ENCODE results near the gene PTPRN2.

The PTPRN2 gene

GRCh38 chr7:157752832-157753291 is 834.8 kb downstream of the PTPRN2 start:
- ChIA-PET POLR2A (no interaction called here), CTCF (no interaction called here)
- DNase-seq (ENCODE audit: low read depth, low spot score) = no peak
- H3K4me3 ChIP-seq (ENCODE audit: low read depth, low read length) = no peak overlapping the region
- TF ChIP-seq CTCF (IDR thresholded peaks at IDR 0.05; ENCODE audit: insufficient read depth, low read length, missing control alignments) = no peak

- TF ChIP-seq CTCF (IDR thresholded peaks at IDR 0.05; ENCODE audit: insufficient read depth, low read length, missing control alignments) = no peak
- no peak for DNase-seq (ENCODE audit: low read depth, low spot score)
- H3K4me3 ChIP-seq (ENCODE audit: low read depth, low read length) = no peak overlapping the region
- POLR2A ChIA-PET = interaction anchor here (0.5 kb wide), 1 partner anchor 1383 kb away, joined by 3 read pairs; no protein-coding TSS in a partner anchor
- CTCF ChIA-PET = no interaction called here
Measured at GRCh38 chr7:157751951-157752673, 835.5 kb downstream of the PTPRN2 start.

GRCh38 chr7:157751406-157751805 is 836.2 kb downstream of the PTPRN2 start:
- POLR2A ChIA-PET = no interaction called here
- CTCF ChIA-PET = no interaction called here
- DNase-seq (ENCODE audit: low read depth, low spot score) = no peak
- TF ChIP-seq CTCF (IDR thresholded peaks at IDR 0.05; ENCODE audit: insufficient read depth, low read length, missing control alignments) = no peak
- no peak overlapping the region for H3K4me3 ChIP-seq (ENCODE audit: low read depth, low read length)

- TF ChIP-seq CTCF (IDR thresholded peaks at IDR 0.05; ENCODE audit: insufficient read depth, low read length, missing control alignments) = no peak
- no peak overlapping the region for H3K4me3 ChIP-seq (ENCODE audit: low read depth, low read length)
- no peak for DNase-seq (ENCODE audit: low read depth, low spot score)
- POLR2A ChIA-PET = no interaction called here
- CTCF ChIA-PET = no interaction called here
Measured at GRCh38 chr7:157750291-157750690, 837.3 kb downstream of the PTPRN2 start.

- H3K4me3 ChIP-seq (ENCODE audit: low read depth, low read length) = no peak overlapping the region
- DNase-seq (ENCODE audit: low read depth, low spot score) = no peak
- ChIA-PET POLR2A (no interaction called here), CTCF (no interaction called here)
- no peak for TF ChIP-seq CTCF (IDR thresholded peaks at IDR 0.05; ENCODE audit: insufficient read depth, low read length, missing control alignments)
Measured at GRCh38 chr7:157745721-157746709, 841.6 kb downstream of the PTPRN2 start.

Measured in AG04449 (cell line).